Urothelium cell line (cell line): ENCODE measurements around the gene TBX1.

Source experiments
- DNase-seq: peaks from one replicate; pipeline ENCODE4 v3.0.0; 2011; ENCODE audit warnings: low spot score, mixed read lengths
- FAIRE-seq: peaks from 2 replicates; lab custom pipeline; 2011; peaks lifted over from hg19 to GRCh38; lab: Jason Lieb, UNC

The TBX1 gene

GRCh38 chr22:19762568-19763457, 2.2 kb downstream of the TBX1 start:
- no peak for FAIRE-seq
- DNase-seq, result no peak

DNA sequence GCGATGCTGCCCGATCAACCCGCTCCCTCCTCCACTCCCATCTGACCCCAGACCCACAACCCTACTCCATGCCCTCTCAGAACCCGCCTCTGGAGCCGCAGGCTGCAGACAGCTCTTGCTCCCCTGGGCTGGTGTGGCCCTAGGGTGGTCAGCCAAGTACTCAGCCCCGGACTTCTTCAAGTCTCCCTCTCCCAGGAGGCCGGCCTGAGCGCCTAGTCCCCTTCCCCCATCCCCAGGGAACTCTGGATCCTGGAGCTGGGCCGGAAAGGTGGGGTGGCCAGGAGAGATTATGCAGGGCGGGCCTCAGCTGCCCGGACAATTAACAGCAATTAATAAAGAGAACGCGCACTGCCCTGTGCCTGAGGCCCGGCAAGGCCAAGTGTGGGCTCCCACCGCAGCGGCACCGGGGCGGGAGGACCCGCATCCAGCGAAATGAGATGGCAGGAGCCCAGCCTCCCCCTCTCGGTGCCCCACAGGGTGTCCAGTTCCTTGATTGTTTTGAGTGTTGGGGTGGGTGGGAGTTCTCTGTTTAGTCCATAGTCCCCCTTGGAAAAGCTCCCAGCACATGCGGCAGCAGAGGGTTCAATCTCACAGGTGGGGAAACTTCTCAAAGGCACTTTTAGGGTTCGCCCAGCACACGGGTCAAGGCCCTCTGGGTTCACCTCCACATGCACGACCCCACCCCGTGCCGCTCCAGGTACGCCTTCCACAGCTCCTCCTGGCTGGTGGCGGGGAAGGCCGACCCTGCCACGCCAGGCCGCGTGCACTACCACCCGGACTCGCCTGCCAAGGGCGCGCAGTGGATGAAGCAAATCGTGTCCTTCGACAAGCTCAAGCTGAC, 3.1 kb downstream of the TBX1 start:
- no peak for FAIRE-seq
- no peak for DNase-seq

- no peak for DNase-seq
- no peak for FAIRE-seq
These were observed 3.7 kb downstream of the TBX1 start for GRCh38 chr22:19764299-19764593.

DNA sequence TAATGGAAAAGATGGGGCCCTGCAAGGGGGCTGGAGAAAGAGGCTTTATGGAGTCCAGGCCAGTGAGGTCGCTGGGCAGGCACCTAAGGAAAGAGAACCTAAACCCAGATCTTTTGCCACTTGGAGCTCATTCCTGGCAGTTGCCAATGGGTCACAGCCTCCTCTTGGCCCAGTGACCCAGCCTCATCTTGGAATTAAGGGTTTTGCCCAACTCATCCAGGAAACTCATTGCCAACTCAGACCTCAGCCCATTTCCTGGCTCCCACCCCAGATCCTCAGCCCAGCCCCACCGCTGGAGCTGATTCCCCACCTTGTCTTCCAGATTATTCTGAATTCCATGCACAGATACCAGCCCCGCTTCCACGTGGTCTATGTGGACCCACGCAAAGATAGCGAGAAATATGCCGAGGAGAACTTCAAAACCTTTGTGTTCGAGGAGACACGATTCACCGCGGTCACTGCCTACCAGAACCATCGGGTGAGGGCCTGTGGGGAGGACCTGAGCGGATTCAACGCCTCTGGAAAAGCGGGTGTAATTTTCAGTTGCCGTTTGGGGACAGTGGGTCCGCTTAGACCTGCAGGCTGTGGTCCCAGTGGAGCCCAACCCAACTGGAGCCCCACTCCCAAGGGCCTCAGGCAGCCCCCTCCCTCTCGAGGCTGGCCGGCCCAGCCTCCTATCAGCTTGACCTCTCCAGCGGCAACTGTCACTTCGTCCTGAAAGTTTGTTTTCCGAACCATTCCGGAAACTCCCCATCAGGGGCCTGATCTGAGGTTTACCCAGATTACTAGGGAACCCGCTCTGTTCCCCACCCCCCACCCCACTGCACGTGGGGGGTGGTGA, 4.3 kb downstream of the TBX1 start:
- DNase-seq (no peak), FAIRE-seq (no peak)

- no peak for DNase-seq
- FAIRE-seq, result no peak
These were observed 5.1 kb downstream of the TBX1 start for GRCh38 chr22:19765477-19766239.

DNA sequence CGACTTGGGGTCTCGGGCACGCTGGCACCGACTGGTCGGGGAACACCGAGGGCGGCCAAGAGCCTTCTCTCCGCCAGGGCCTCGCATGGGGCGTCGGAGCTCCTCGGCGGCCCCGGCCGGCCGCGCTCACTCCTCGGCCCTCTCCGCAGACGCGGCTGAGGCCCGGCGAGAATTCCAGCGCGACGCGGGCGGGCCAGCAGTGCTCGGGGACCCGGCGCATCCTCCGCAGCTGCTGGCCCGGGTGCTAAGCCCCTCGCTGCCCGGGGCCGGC, 5.6 kb downstream of the TBX1 start:
- DNase-seq (no peak), FAIRE-seq (no peak)

GRCh38 chr22:19766511-19767426, 6.2 kb downstream of the TBX1 start:
- no peak for FAIRE-seq
- DNase-seq, result no peak

- no peak for FAIRE-seq
- DNase-seq, result no peak
These were observed 7.1 kb downstream of the TBX1 start for GRCh38 chr22:19767427-19768341.

DNA sequence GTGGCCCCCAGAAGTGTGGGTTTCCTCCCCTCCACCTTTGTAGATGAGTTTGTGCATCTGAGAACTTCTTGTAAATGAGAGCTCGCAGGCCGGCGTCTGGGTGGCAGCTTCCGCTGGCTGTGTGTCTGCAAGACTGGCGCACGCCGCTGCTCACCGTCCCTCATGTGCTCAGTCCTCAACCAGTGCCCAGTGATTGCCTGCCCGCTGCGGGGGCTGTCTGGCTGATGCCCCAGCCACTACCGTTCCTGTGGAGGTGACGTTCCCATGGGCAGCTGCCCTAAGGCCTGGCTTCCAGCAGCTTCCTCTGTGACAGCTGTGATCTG, 8.8 kb downstream of the TBX1 start:
- no peak for DNase-seq
- FAIRE-seq, result no peak

GRCh38 chr22:19770349-19771220, 10.0 kb downstream of the TBX1 start:
- FAIRE-seq, result peak; percentile 74
- no peak for DNase-seq

DNA sequence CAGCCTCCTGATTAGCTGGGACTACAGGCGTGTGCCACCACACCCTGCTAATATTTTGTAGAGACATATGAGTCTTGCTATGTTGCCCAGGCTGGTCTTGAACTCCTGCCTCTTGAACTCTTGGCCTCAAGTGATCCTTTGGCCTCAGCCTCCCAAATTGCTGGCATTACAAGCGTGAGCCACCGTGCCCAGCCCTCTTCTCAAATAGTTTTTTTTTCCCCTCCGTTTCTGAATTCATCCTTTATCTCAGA, 11.8 kb downstream of the TBX1 start:
- DNase-seq, result no peak
- no peak for FAIRE-seq

DNA sequence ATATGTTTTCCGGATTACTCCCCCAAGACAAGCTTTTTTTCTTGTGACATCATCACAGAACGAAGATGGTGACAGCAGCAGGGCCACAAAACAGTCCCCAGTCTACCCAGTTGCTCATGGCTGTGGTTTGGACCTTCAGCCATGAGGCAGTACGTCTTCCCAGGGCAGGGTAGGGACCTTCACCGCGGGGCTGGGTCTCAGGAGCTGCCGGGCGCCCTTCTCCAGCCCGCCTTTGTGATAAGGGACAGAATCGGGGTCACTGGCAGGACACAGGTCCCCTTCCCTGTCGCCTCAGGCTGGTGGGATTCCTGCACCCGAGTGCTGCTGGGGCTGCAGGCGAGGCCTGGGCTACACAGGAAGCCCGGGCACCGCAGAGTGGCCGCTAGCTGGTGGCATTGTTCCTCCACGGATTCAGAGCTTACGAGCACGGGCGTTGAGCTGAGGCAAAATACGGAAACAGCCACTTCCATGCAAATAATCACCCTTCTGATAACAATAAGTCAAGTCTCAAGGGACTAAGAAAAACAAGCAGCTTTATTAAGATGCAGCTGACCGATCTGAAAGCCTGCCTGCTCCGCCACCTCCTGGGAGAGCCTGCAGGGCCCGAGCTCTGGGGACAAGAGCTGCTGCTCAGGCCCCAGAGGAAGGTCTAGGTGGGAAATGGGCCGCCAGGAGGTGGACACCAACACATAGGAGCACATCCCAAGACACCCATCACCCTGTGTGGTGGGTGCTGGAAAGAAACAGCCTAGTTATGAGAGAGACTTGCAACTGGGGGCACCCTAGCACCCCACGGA, 12.3 kb downstream of the TBX1 start:
- DNase-seq (no peak), FAIRE-seq (no peak)

DNA sequence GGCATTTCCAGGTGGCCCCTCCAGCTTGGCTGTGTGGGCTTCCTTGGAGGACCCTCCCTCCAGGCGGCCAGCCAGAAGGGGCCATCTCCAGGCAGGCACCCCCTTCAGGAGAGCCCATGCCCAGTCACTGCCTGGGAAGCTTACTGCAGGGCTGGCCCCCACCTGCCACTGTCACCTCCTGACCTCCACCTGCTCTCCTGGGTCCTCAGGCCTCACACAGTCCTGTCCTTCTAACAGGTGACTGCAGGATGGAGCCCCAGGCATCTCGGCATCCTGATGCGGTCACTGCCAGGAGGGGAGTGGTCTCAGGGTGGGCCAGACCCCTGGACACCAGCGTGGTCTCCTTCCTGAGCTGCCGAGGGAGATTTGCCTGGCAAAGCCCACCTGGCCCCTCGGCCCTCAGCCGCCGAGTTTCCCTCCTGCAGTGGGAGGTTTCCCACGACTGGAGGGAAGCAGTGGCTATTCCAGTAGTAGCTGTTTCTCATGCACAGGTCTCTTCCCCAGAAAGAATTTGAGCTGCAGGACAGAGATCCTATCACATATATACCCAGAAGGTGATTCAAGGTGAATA, 13.0 kb downstream of the TBX1 start:
- DNase-seq (no peak), FAIRE-seq (no peak)

GRCh38 chr22:19774628-19775027, 14.1 kb downstream of the TBX1 start:
- FAIRE-seq (peak; percentile 52), DNase-seq (no peak)

GRCh38 chr22:19775496-19776325, 15.1 kb downstream of the TBX1 start:
- no peak for DNase-seq
- FAIRE-seq, result no peak

- DNase-seq (no peak), FAIRE-seq (no peak)
These were observed 16.0 kb downstream of the TBX1 start for GRCh38 chr22:19776433-19777031.
